GM19395 (cell line): Measurements from ENCODE around the gene ZNF567.
"Not testable (repeated sequence)": the region's sequence is repeated elsewhere in the genome, so short reads cannot be mapped to it uniquely, and the experiment has no call there.

Experiments
- ATAC-seq: cut with Tn5 transposase; IDR thresholded peaks from one replicate; pipeline ENCODE4 v1.9.1; 2021; ENCODE audit warnings: mild to moderate bottlenecking, moderate library complexity; ENCODE audit not compliant: unreplicated experiment

The ZNF567 gene

DNA sequence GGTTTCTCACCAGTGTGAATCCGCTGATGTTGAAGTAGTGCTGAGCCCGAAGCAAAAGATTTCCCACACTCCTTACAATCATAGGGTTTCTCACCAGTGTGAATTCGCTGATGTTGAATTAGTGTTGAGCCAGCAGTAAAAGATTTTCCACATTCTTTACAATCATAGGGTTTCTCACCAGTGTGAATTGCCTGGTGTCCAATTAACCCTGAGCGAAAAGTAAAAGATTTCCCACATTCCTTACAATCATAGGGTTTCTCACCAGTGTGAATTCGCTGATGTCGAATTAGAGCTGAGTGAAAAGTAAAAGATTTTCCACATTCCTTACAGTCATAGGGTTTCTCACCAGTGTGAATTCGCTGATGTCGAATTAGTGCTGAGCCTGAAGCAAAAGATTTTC lies 62.2 kb downstream of the ZNF567 start:
- ATAC-seq: not testable (repeated sequence)

DNA sequence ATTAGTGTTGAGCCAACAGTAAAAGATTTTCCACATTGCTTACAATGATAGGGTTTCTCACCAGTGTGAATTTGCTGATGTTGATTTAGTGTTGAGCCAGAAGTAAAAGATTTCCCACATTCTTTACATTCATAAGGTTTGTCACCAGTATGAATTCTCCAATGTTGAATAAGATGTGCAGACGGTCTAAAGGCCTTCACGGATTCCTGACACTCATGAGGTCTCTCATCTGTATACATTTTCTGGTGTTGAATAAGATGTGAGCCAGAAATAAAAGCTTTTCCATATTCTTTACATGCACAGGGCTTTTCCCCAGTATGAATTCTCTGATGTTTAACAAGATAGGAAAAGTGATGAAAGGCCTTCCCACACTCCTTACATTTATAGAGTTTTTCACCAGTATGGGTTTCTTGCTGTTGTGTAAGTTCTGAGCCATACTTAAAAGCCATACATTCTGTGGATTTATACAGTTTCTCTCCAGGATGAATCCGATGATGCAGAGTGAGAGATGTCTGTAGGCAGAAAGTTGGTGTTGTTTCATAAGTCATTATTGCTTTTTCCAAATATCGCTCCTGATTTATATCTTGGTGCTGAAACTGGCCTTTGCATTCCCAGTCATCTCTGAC lies 62.8 kb downstream of the ZNF567 start:
- no peak for ATAC-seq
